HG03378 (cell line): Measurements from ENCODE around the gene PDHX.
"Not testable (repeated sequence)": the region's sequence is repeated elsewhere in the genome, so short reads cannot be mapped to it uniquely, and the experiment has no call there.

ENCODE experiments used
- ATAC-seq: cut with Tn5 transposase; IDR thresholded peaks from one replicate; pipeline ENCODE4 v1.9.1; 2021; ENCODE audit warnings: mild to moderate bottlenecking, moderate library complexity; ENCODE audit not compliant: unreplicated experiment

Gene PDHX

GRCh38 chr11:34916015-34916842, at the start of gene PDHX, which contains the start of gene APIP:
PDHX (plus strand) TSS chr11:34916618; CDS start chr11:34916656, 38 bp downstream.
APIP (minus strand) TSS chr11:34916379; CDS start chr11:34916284, 95 bp downstream.
- ATAC-seq, result peak; percentile 93

GRCh38 chr11:34869425-34869824, 47.0 kb upstream of the PDHX start:
- no peak for ATAC-seq

GRCh38 chr11:34870548-34871196, 45.7 kb upstream of the PDHX start:
- ATAC-seq, result no peak

- no peak for ATAC-seq
Observed at GRCh38 chr11:34874202-34874601, 42.2 kb upstream of the PDHX start.

GRCh38 chr11:34877375-34877975, 38.9 kb upstream of the PDHX start:
- ATAC-seq, result no peak

- ATAC-seq, result no peak
Observed at GRCh38 chr11:34881900-34882299, 34.5 kb upstream of the PDHX start.

- ATAC-seq, result no peak
Observed at GRCh38 chr11:34886609-34887008, 29.8 kb upstream of the PDHX start.

GRCh38 chr11:34887260-34887659, 29.2 kb upstream of the PDHX start:
- ATAC-seq, result no peak

GRCh38 chr11:34890089-34890488, 26.3 kb upstream of the PDHX start:
- ATAC-seq, result no peak

GRCh38 chr11:34890812-34891211, 25.6 kb upstream of the PDHX start:
- ATAC-seq, result no peak

- ATAC-seq, result no peak
Observed at GRCh38 chr11:34891611-34892010, 24.8 kb upstream of the PDHX start.

- no peak for ATAC-seq
Observed at GRCh38 chr11:34893416-34893815, 23.0 kb upstream of the PDHX start.

- not testable (repeated sequence) for ATAC-seq
Observed at GRCh38 chr11:34896191-34896590, 20.2 kb upstream of the PDHX start.

GRCh38 chr11:34897171-34897870, 19.1 kb upstream of the PDHX start:
- no peak for ATAC-seq

GRCh38 chr11:34898474-34898873, 17.9 kb upstream of the PDHX start:
- ATAC-seq, result no peak

- no peak for ATAC-seq
Observed at GRCh38 chr11:34899633-34900016, 16.8 kb upstream of the PDHX start.

- ATAC-seq, result no peak
Observed at GRCh38 chr11:34904421-34904955, 11.9 kb upstream of the PDHX start.

GRCh38 chr11:34905666-34906065, 10.8 kb upstream of the PDHX start:
- no peak for ATAC-seq

- no peak for ATAC-seq
Observed at GRCh38 chr11:34907934-34908593, 8.4 kb upstream of the PDHX start.

- ATAC-seq, result no peak
Observed at GRCh38 chr11:34909415-34909814, 7.0 kb upstream of the PDHX start.
